ENCODE results near the gene TMEM272. TPM values are rescaled to one million over a fixed set of nuclear protein-coding genes. Genes with fewer than 3 reads are reported as not detected.

The TMEM272 gene, protein sequence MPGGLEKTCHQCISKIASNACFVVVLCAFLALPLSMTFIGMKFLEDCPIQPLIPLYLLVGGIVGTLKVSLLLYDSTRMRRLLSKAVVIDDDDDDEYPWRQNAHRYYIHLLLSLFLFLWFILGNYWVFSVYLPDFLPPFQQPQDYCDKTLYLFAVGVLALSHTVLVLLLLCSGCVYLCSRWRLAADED
- not detected in 2 replicates for total RNA-seq (2014; rRNA removed; shearing (Covaris generic))

DNA sequence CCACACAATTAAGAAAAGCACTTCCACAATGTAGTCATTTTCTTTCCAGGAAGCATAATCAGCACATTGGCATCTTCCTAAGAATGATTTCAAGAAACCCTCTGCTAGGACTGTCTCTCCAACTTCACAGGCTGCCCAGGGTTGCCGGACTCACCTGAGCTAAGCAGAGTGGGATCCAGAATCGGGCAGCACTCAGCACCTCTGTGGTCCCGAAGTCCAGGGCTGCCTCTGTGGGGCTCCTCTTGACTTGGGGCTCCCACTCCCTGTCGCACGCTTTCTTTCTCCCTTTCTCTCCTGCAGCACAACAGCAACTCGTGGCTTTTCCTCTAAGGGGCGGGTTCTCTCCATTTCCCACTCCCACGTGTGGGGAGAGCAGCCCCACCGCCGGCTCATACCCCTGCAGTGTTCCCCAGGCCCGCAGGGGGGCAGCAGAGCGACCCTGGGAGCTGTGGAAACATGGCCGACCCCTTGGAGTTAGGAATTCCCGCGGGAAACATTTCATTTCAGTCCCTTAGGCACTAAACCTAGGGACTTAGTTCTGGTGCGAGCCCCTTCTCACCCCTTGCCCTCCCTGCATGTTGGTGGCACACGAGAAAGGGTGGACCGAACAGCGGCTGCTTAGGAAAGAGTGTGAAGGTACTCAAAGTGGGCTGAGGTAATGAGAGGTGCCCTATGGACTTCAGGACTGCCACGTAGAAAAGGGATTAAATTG, at the start of gene TMEM272:
Gene TMEM272 (minus strand): TSS at position 316 of the 712 bp plus-strand sequence. CDS start 6,647 bp downstream, outside the sequence.
- DNase-seq (ENCODE audit: low spot score) = peak; percentile 19

DNA sequence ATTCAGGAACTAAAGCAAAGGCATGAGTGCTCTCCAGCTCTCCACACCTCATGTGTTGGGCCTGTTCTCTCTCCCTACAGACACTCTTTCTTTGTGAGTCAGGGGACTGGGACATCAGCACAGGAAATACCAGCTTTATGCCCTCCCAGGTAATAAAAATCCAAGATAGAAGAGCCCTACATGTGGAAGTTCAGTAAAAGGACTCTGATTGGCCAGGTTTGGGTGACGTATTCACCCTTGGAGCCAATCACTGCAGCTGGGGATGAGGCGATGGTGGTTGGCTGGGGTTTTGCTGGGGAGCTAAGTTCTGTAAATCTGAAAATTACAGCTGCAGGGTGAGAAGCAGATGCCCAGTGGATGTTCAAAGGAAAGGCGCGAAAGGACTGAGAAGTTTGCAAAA, 49.3 kb upstream of the TMEM272 start:
- DNase-seq (ENCODE audit: low spot score) = no peak

DNA sequence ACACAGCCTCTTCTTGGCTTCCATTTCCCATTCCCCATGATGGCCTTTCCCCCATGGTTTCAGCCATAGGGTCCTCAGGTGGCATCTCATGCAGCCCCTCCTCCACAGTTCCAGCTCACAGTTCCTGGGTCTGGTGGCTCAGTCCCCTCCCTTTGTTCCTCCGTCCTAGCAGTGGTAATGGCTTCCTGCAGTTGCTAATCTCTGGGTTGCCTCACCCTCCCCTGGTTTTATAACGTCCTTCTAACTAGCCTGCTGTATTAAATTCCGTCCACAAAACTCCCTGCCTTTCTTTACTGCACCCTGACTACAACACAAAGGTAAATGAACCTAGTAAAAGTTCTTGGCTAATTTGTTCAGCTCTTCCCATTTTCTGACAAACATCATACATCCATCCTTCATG, 47.7 kb upstream of the TMEM272 start:
- no peak for DNase-seq (ENCODE audit: low spot score)

DNA sequence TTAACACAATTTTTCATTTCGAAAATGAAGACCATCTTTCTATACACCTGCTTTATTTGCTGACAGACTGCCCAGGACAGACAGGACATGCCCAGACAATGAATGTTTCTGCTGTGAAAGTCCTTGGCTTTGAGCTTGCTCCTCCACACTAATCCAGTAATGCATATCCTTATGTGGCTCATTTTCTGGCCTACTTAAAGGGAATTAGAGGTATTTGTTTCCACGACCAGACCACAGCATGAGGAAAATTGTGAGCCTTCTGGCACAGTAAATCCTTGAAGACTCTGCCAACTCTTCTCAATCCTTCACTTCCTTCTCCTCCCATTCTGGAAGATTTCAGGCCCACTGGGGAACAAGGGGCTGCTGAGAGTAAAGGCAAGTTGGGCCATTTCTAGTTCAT, 42.5 kb upstream of the TMEM272 start:
- DNase-seq (ENCODE audit: low spot score) = no peak

DNA sequence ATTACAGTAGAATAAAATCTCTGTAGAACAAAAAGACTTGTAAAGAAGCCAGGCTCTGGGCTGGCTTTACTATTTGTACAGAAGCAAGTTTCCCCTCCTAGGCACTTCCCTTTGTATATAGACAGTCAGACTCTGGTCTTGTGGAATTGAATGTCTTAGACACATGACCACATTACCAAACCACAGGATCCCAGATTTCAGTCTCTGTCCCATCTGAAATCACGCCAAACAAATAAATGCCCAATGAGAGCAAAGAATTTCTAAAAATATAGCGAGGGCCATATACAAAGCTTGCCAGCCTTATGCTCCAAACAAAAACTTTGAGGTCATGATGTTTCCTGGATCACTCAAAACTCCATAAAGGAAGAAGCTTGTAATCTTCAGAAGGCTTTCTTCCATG, 40.7 kb upstream of the TMEM272 start:
- no peak for DNase-seq (ENCODE audit: low spot score)

DNA sequence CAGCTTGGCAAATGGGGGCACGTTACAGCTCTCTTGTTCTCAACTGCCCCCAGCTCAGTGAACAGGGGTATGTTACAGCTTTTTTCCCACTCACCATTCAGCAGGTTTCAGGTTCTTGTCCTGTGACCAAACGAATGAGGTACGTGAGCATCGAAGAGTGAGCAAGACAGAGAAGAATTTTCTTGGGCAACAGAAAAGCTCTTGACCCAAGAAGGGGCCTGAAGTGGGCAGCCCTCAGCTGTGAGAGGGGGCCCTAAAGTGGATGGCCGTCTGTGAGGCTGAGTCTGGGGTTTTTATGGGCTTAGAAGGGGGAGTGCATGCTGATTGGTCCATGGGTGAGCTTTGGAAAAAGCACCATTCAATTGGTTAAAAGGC, 38.2 kb upstream of the TMEM272 start:
- DNase-seq (ENCODE audit: low spot score) = no peak

- DNase-seq (ENCODE audit: low spot score) = no peak
These were observed 37.7 kb upstream of the TMEM272 start for GRCh38 chr13:51882570-51883225.

DNA sequence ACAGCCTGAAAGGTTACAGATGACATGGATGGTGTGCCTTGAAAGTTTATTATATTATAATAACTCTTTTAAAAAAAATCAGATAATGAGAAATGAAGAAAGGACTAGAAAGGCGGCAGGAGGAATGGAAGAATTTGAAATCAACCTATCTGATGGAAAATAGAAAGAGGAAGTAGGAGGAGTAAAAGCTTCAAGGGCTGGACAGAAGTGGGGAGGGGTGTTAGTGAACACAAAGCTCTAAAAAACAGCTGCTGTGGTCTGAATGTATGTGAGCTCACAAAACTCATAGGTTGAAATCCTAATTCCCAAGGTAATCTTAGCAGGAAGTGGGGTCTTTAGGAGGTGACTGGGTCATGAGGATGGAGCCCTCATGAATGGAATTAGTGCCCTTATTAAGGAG, 36.3 kb upstream of the TMEM272 start:
- DNase-seq (ENCODE audit: low spot score) = no peak

DNA sequence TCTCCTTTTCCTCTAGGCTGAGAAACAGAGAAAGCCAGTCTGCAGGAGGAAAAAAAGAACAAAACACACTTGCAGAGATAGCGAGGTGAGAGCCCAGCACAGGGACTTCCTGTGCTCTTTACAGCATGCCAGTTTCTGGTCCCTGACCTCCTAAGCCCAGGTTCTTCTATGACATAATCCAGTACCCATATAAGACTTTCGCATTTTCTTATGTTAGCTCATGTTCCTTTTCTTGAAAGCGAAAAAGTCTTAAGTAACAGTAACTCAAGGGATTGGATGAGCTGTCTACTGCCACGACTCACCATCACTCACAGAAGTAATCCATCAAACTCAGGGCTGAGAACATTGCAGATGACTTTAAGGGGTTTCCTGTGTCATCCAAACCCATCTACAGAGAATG, 34.2 kb upstream of the TMEM272 start:
- DNase-seq (ENCODE audit: low spot score) = no peak

- DNase-seq (ENCODE audit: low spot score) = no peak
These were observed 29.7 kb upstream of the TMEM272 start for GRCh38 chr13:51874651-51875050.

DNA sequence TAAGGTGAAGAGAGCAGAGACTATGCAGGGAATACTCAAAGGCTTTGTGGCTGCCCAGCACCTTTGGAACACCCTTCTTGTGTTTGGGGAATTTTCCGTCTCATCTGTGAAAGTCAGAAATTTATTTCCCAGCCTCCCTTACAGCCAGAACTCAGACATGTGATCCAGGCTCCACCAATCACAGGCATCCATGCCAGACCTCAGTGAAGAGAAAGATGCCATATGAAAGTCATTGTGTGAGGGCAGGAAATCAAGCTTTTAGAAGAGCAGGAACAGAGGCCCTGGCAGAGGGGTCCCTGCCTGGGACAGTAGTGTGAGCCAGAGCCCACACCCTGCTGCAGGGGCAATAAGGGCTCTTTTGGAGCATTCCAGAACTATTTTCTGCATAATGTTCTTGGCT, 28.9 kb upstream of the TMEM272 start:
- DNase-seq (ENCODE audit: low spot score) = no peak

DNA sequence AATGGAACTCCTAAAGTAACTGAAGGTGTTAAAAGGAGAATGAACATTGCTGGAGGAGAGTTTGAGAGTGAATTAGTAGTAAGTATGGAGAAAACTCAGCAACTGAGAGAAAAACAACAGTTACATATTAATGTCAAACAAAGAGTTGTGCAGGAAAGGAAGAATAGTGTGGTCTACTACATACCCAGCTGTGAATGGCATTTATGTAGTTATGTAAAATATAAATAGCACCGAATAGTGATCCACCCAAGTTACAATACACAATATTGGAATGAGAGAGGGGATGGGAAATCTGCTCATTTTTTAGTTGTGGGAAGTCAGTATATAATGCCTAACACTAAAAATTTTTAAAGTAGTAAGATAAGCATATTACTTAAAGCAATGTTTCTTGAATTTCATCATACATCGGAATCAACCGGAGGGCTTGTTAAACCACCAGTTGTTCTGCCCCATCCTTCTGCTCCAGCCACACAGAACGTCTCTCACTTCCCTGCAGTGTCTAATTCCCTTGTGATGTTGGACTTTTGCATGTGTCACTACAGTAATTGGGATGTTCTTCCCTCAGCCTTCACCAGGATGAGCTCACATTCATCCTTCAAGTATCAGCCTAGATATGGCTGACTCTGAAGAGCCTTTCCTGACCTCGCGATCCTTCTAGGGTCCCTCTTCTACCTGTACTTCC, 28.3 kb upstream of the TMEM272 start:
- DNase-seq (ENCODE audit: low spot score) = no peak

DNA sequence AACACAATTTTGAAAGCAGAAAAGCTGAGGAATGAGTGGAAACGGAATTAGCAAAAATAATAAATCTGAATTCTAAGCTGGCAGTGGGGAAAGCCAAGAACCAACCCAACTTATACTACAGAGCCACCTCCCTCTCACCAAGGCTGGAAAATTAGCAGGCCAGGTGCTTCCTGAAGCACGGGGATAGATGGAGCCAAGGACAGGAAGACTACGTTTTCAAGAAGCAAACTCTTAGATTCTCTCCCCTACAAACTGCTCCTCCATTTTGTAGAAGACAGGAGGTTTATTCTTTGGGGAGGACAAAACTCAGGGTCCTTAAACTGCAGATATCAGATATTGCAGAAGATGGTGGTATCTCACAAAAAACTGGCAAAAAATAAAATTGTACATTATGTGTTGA, 25.6 kb upstream of the TMEM272 start:
- no peak for DNase-seq (ENCODE audit: low spot score)

GRCh38 chr13:51869916-51870315, 24.9 kb upstream of the TMEM272 start:
- DNase-seq (ENCODE audit: low spot score) = no peak

DNA sequence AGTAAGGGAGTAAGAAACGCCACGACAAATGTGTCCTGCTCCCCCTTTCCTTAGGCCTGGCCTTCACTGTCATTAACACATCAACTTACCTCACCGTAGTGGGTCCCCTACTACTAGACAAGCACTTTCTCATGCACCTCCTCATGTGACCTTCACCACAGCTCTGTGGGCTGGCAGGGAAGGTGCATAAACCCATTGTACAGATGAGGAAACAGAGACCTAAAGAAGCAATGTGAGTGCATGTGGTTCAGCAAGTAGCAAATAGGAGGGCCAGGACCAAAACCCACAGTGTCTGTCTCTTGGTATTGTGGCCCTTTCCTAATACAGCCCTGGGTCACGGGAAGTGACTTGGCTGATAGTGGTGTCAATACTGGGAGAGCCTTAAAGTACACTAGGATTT, 22.1 kb upstream of the TMEM272 start:
- no peak for DNase-seq (ENCODE audit: low spot score)

GRCh38 chr13:51865838-51866237, 20.9 kb upstream of the TMEM272 start:
- DNase-seq (ENCODE audit: low spot score) = no peak

DNA sequence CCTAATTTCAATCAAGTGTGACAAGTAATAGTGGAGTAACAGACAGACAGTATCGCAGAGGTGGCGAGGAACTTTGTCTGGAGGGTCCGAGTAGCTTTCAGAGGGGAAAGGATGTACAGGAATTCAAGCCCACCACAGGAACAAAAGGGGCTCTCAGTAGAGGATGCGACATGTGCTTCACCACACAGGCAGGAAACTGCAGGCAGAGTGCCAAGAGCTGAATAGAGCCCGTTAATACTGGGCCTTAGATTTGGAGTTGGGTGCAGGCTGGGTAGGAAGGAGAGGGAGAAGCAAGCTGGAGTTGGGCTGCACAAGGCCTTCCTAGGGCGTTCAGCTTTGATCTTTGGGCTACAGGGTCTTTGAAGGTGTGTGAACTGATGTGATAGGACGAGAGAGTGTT, 18.0 kb upstream of the TMEM272 start:
- DNase-seq (ENCODE audit: low spot score) = no peak

- no peak for DNase-seq (ENCODE audit: low spot score)
These were observed 16.8 kb upstream of the TMEM272 start, which contains the start of gene CCDC70 for GRCh38 chr13:51861723-51862300. Gene CCDC70, plus strand, starts transcription at chr13:51861969. Its CDS starts 3,443 bp downstream, at chr13:51865412.

DNA sequence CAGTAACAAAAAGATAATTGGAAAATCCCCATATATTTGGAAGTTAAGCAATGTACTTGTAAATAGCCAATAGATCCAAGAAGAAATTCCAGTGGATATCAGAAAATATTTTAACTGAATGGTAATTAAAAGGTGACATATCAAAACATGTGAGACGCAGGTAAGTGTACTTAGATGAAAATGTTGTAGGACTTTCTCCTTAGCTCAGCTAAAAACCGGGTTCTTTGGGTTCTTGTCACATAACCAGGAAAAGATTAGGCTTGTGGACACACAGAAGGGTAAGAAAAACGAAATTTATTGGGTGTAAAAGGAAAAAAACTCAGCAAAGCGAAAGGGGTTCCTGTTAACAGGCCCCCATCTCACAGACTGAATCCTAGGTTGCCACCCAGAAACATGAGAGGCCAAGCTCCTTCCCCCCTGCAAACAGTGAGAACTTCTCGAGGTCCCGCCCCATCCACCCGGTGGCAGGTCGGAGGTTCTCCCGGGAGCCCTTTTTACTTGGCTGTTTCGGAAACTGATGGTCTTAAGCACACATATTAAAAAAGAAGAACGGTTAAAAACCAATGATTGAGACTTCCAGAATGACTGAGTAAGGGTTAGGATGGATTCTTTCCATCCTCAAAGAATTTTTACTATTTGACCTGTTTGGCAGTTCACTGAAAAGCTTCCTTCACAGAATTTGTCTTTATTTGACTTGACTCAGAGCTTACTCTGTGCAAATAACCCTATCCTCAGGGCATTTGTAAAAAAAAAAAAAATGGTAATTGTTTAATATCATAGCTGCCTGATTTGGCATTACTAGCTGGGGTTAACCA, 13.7 kb upstream of the TMEM272 start:
- DNase-seq (ENCODE audit: low spot score) = no peak

GRCh38 chr13:51856998-51857397, 12.0 kb upstream of the TMEM272 start:
- DNase-seq (ENCODE audit: low spot score) = no peak

GRCh38 chr13:51856027-51856736, 11.2 kb upstream of the TMEM272 start:
- DNase-seq (ENCODE audit: low spot score) = no peak

Measured in H4 (cell line).